ENCODE data around the gene HFE.
"Not testable (repeated sequence)": the region's sequence is repeated elsewhere in the genome, so short reads cannot be mapped to it uniquely, and the experiment has no call there.

Gene HFE
- total RNA-seq: 0.19 to 4.8 (median 2.0) reads per million in 4 experiments

DNA sequence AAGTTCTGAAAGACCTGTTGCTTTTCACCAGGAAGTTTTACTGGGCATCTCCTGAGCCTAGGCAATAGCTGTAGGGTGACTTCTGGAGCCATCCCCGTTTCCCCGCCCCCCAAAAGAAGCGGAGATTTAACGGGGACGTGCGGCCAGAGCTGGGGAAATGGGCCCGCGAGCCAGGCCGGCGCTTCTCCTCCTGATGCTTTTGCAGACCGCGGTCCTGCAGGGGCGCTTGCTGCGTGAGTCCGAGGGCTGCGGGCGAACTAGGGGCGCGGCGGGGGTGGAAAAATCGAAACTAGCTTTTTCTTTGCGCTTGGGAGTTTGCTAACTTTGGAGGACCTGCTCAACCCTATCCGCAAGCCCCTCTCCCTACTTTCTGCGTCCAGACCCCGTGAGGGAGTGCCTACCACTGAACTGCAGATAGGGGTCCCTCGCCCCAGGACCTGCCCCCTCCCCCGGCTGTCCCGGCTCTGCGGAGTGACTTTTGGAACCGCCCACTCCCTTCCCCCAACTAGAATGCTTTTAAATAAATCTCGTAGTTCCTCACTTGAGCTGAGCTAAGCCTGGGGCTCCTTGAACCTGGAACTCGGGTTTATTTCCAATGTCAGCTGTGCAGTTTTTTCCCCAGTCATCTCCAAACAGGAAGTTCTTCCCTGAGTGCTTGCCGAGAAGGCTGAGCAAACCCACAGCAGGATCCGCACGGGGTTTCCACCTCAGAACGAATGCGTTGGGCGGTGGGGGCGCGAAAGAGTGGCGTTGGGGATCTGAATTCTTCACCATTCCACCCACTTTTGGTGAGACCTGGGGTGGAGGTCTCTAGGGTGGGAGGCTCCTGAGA is at the start of gene HFE:
HFE (plus strand) TSS at position 146 of the 832 bp plus-strand sequence; CDS start at position 158, 12 bp downstream.
- DNase-seq: no peak

DNA sequence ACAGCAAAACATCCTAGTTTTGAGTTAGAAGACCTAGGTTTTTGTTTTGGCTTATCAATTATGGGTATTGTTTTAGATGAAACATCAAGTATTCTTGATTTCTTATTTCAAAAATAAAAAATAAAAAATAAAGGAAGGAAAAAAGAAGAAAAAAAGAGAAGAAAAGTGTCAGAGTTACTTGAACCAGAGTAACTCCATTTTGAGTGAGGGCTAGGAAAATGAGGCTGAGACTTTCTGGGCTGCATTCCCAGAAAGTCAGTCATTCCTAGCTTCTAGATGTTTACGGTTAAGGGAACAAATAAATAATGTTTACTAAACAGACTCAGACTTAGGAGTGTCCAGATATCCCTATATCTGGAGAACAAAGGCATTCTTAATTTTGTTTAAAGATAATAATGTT is 45.3 kb upstream of the HFE start:
- no peak for DNase-seq

- DNase-seq: peak; percentile 58
Measured at GRCh38 chr6:26043384-26044139, 43.7 kb upstream of the HFE start.

GRCh38 chr6:26044140-26045064 is 42.8 kb upstream of the HFE start:
- no peak for DNase-seq

DNA sequence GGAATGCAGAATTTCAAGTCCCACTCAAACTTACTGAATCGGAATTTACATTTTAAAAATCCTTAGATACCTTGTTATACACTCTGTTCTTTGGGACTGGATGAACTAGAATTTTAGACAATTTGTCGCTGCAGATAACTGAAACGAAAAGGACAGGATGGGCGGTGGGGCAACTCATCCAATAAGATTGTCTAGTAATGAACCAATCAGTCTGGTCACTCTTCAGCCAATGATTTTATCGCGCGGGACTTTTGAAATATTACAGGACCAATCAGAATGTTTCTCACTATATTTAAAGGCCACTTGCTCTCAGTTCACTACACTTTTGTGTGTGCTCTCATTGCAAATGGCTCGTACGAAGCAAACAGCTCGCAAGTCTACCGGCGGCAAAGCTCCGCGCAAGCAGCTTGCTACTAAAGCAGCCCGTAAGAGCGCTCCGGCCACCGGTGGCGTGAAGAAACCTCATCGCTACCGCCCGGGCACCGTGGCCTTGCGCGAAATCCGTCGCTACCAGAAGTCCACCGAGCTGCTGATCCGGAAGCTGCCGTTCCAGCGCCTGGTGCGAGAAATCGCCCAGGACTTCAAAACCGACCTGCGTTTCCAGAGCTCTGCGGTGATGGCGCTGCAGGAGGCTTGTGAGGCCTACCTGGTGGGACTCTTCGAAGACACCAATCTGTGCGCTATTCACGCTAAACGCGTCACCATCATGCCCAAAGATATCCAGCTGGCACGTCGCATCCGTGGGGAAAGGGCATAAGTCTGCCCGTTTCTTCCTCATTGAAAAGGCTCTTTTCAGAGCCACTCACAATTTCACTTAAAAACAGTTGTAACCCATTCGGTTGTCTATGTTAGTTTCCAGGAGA is 41.9 kb upstream of the HFE start:
- DNase-seq: peak; percentile 71

DNA sequence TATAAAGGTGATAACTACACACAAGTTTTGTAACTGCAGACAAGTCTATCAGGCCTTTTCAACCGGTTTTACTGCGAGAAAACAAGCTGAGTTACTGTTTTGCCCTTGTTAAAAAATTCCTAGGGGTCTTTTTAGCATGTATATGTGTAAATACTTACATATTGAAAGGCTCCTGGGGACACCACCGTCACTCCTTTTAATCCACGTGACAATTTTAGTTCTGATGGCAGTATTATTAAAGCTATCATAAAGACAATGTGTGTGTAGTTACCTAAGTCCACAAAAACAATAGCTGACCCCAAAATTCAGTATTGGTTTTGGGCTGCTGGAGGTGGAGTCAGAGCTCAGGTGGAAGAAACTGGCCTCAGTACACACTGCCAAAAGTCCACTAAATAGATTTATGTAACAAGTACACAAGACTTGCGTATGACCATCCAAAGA is 41.3 kb upstream of the HFE start:
- no peak for DNase-seq

- not testable (repeated sequence) for DNase-seq
Measured at GRCh38 chr6:26047329-26047728, 39.9 kb upstream of the HFE start.

DNA sequence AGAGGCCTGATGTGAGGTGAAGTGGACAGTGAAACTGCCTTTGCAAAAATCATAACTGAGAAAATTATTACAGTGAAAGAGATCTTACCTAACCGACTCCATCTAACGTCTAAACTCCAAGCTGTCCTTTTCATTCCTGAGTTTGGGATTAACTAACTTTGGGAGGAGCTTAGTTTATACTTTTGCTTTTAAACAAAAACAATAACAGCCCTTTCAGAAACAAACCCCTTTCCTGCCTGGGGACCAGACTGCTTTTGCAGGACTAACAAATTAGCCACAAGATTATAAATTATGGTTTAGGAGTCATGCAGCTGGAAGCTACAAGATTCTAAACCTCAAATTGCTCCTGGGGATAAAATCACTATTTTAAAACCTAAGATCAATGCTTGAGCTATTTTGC is 38.6 kb upstream of the HFE start:
- DNase-seq: no peak

DNA sequence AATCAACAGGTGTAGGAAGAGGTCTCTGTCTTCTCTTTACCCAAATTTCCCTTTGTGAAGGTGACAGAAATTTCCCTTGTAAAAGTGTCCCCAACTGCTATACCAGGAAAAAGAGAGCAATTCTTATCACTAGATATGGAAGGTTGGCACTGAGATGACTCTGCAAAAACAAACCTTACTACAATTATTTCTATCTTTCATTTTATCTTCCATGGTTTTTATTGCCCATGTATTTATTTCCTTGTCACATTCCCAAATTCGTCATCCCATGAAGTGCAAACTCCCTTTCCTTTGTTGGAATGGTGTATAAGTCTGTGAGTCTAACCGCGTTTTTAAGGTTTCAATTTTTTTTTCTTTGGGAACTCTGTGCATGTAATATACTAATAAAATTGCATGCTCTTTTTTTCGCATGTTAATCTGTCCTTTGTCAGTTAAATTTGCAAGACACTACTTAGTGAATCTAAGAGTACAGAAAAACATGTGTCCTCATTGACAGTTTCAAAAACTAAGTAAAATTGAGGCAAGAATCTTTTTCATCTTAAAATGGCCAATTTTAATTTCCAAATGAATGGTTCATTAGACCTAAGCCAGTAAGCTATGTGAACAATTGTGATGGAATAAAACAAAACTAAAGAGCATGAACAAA is 35.4 kb upstream of the HFE start:
- no peak for DNase-seq

GRCh38 chr6:26052762-26053250 is 34.4 kb upstream of the HFE start:
- DNase-seq: not testable (repeated sequence)

DNA sequence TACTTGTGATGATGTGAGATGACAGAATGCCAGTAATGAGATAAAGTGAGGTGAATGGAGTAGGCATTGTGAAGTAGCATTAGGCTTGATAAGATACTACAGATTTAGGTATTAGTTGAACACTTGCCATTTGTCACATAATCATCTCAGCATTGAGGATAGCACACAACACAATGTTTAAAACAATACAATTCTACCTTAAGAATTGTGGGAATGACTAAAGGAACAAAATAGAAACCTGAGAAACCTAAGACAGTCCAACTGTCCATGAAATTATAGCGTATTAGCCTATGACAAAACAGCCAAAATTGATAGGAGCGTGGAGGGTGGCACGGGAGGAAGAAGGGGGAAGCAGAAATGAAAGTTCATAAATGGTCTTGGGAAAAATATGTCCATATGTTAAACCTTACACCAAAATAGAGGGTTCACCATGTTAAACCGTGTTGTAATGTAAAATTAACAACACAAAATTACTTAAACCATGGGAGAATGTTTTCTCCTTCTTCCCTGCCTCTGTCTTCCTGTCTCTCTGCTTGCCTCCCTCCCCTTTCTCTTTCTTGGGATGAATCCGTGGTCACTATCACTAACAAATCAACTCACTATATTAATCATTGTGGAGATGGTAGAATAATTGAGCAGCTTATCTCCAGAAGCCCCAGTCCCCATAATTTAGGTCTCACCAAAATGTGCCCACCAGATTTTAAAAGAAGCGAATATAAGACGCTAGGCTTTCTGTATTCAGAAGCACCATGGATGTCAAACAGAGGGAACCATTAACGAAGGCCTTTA is 33.0 kb upstream of the HFE start:
- DNase-seq: no peak

GRCh38 chr6:26054781-26055718 is 32.2 kb upstream of the HFE start:
- peak; percentile 75 for DNase-seq

- DNase-seq: peak; percentile 68
Measured at GRCh38 chr6:26055719-26056582, 31.3 kb upstream of the HFE start.

DNA sequence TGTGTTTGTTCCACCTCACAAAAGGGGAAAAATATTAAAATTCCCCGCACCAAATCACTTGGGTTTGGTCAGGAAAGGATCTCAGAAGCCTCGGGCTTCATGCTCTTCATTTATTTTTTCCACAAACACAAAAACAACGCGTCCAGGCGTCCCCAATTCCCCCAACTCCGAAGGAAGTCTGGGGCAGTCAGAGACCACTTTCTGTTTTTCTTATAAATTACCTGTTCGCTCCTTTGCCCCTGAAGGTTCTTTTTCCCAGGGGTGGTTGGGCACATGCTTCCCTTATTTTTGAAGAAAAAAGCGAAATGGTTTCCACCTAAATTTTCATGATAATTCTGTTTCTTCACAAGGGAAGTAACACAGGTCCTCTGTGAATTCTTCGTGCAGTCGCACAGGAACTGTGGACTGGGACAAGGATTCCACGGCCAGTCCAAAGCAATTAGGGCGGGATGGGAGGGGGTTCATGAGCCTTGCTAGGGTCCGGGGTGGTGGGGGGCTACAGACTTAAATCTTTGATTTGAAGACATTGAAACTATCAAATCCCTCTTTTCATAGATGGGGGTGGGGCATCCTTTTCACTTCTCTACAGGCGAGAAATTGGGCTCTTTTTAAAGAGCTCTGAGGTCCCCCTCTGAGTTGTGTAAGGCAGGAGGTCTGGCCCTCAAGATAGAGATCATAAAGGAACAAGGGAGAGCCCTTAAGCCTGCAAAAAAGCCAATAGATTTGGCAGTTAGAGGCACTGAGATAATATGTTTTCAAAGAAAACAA is 30.5 kb upstream of the HFE start:
- no peak for DNase-seq

DNA sequence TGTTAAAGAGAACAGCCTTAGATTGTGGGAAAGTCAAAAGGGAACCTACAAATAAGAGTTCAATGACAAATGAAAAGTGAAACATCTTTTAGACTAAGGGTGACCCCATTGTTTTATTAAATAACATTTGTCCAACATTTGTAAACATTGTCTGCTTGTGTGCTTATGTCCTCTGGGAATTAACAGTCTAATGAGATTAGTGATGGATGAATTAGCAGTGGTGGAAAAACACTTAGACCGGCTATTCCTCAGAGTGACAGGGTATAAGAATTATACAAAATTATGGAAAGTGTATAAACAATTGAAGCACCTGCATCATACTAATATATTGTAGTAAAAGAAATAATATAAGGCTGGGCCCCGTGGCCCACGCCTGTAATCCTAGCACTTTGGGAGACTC is 29.3 kb upstream of the HFE start:
- no peak for DNase-seq

DNA sequence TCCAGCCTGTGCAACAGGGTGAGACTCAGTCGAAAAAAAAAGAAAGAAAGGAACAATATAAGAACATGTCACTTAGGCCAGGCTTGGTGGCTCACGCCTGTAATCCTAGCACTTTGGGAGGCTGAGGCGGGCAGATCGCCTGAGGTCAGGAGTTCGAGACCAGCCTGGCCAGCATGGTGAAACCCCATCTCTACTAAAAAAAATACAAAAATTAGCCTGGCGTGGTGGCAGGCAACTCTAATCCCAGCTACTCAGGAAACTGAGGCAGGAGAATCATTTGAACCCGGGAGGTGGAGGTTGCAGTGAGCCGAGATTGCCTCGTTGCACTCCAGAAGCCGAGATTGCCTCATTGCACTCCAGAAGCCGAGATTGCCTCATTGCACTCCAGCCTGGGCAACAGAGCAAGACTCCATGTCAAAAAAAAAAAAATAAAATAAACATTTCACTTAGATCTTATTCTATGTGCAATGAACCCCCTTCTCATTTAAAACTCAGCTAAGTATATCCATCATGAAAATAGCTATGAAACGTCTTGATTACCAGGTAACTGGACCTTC is 28.7 kb upstream of the HFE start:
- not testable (repeated sequence) for DNase-seq

DNA sequence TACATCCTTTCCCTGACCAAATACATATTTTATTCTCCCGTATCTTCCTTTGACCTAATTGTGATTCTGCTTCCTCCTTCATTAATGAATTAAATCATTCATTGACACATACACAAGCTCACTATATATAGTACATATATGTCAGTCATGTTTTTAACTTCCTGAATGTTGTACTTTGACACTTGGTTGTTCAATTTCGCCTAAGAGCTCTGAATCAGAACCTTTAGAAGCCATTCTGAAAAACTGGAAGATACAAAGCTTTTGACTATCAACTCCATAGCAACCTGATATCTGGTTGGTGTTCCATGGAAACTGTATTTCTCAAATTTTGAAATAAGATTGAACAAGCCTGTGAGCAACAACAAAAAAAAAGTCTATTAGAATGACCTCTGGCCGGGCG is 27.3 kb upstream of the HFE start:
- DNase-seq: no peak

Data from effector CD8-positive, alpha-beta T cell (primary cell).